Measurements from ENCODE around the gene DOK5.

The DOK5 gene

GRCh38 chr20:54576518-54576917, 101.1 kb downstream of the DOK5 start:
- Histone ChIP-seq H3K9me3 (replicated peaks in 1 of 2; ENCODE audit: control insufficient read depth in 2 of 2, insufficient read depth in 1 of 2, low read depth in 1 of 2, low read length in 2 of 2) (no peaks in the 10 kb centered on the region), H2BK12ac (ENCODE audit: low read length) (no peak overlapping the region), H3K4ac (ENCODE audit: low read length) (no peak overlapping the region), H2BK15ac (ENCODE audit: low read length) (no peak overlapping the region), H3K14ac (ENCODE audit: low read length) (no peak overlapping the region), H3K4me3 (ENCODE audit: low read length in 2 of 2) (no peak overlapping the region), H3K4me2 (ENCODE audit: insufficient read depth, low read length, poor library complexity, severe bottlenecking) (no peak overlapping the region), H3K27ac (replicated peaks; ENCODE audit: low read length) (no peak overlapping the region), H2AFZ (ENCODE audit: low read length) (no peak overlapping the region), H2BK120ac (ENCODE audit: low read depth, low read length) (no peak overlapping the region), H3K9ac (ENCODE audit: low read depth, low read length, poor library complexity) (no peak overlapping the region), H3K79me1 (ENCODE audit: low read depth, low read length) (peaks cover 2% of the 10 kb centered on the region), H2AK5ac (ENCODE audit: low read depth, low read length) (no peak overlapping the region), H4K8ac (ENCODE audit: low read depth, low read length) (no peak overlapping the region), H3K27me3 (ENCODE audit: control insufficient read depth in 3 of 3, insufficient read depth in 3 of 3, low read depth in 1 of 3, low read length in 3 of 3) (no peaks in the 10 kb centered on the region), H3K23ac (ENCODE audit: low read depth, low read length, poor library complexity) (no peak overlapping the region), H3K18ac (ENCODE audit: low read length) (no peak overlapping the region), H3K4me1 (ENCODE audit: control insufficient read depth in 2 of 2, insufficient read depth in 1 of 2, low read depth in 1 of 2, low read length in 2 of 2) (no peaks in the 10 kb centered on the region), H2BK5ac (ENCODE audit: low read length) (no peak overlapping the region), H3K36me3 (replicated peaks in 1 of 2; ENCODE audit: control insufficient read depth in 2 of 2, insufficient read depth in 2 of 2, low read length in 2 of 2) (no peaks in the 10 kb centered on the region), H4K91ac (ENCODE audit: low read depth, low read length, poor library complexity) (no peak overlapping the region)
- DNase-seq (ENCODE audit: low spot score): no peak
- WGBS, 2 donors (ENCODE audit: extremely low coverage in 2 of 2, insufficient read length in 2 of 2, insufficient replicate concordance in 1 of 2): no CpG with 5 or more reads among the region's 6 CpGs

DNA sequence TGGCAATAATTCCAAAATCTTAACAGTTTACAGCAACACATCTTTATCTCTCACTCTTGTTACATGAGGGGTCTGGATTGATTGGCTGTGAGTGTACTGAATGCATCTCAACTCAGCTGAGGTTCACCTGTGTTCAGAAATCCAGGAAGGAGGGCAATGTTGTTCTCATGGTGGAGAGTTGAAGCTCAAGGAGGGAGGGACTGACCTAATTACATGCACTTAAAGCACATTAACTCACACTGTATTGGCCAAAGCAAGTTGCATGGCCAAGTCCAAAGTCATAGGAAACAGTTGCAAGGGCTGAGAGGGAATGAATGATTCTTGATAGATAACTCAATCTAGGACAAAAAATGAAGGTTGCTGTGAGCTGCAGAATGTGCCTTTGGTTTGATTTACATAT, 102.2 kb downstream of the DOK5 start:
- no peak overlapping the region for H4K8ac ChIP-seq (ENCODE audit: low read depth, low read length)
- no peaks in the 10 kb centered on the region for H3K9me3 ChIP-seq (replicated peaks in 1 of 2; ENCODE audit: control insufficient read depth in 2 of 2, insufficient read depth in 1 of 2, low read depth in 1 of 2, low read length in 2 of 2)
- H2BK5ac ChIP-seq (ENCODE audit: low read length): no peak overlapping the region
- H3K4me3 ChIP-seq (ENCODE audit: low read length in 2 of 2): no peak overlapping the region
- no peak overlapping the region for H3K14ac ChIP-seq (ENCODE audit: low read length)
- H3K36me3 ChIP-seq (replicated peaks in 1 of 2; ENCODE audit: control insufficient read depth in 2 of 2, insufficient read depth in 2 of 2, low read length in 2 of 2): no peaks in the 10 kb centered on the region
- H2BK15ac ChIP-seq (ENCODE audit: low read length): no peak overlapping the region
- no peak overlapping the region for H3K27ac ChIP-seq (replicated peaks; ENCODE audit: low read length)
- no peak overlapping the region for H3K9ac ChIP-seq (ENCODE audit: low read depth, low read length, poor library complexity)
- no peaks in the 10 kb centered on the region for H3K27me3 ChIP-seq (ENCODE audit: control insufficient read depth in 3 of 3, insufficient read depth in 3 of 3, low read depth in 1 of 3, low read length in 3 of 3)
- H3K23ac ChIP-seq (ENCODE audit: low read depth, low read length, poor library complexity): no peak overlapping the region
- H3K18ac ChIP-seq (ENCODE audit: low read length): no peak overlapping the region
- H2BK12ac ChIP-seq (ENCODE audit: low read length): no peak overlapping the region
- H2AK5ac ChIP-seq (ENCODE audit: low read depth, low read length): no peak overlapping the region
- no peak overlapping the region for H2BK120ac ChIP-seq (ENCODE audit: low read depth, low read length)
- no peaks in the 10 kb centered on the region for H3K4me1 ChIP-seq (ENCODE audit: control insufficient read depth in 2 of 2, insufficient read depth in 1 of 2, low read depth in 1 of 2, low read length in 2 of 2)
- H3K4ac ChIP-seq (ENCODE audit: low read length): no peak overlapping the region
- no peaks in the 10 kb centered on the region for H3K79me1 ChIP-seq (ENCODE audit: low read depth, low read length)
- DNase-seq (ENCODE audit: low spot score): no peak
- no peak overlapping the region for H2AFZ ChIP-seq (ENCODE audit: low read length)
- H4K91ac ChIP-seq (ENCODE audit: low read depth, low read length, poor library complexity): no peak overlapping the region
- H3K4me2 ChIP-seq (ENCODE audit: insufficient read depth, low read length, poor library complexity, severe bottlenecking): no peak overlapping the region

GRCh38 chr20:54585217-54585616, 109.8 kb downstream of the DOK5 start:
- no peak overlapping the region for H3K4ac ChIP-seq (ENCODE audit: low read length)
- no peak overlapping the region for H2BK120ac ChIP-seq (ENCODE audit: low read depth, low read length)
- H3K23ac ChIP-seq (ENCODE audit: low read depth, low read length, poor library complexity): no peak overlapping the region
- no peak overlapping the region for H3K9ac ChIP-seq (ENCODE audit: low read depth, low read length, poor library complexity)
- no peak overlapping the region for H2AFZ ChIP-seq (ENCODE audit: low read length)
- H3K18ac ChIP-seq (ENCODE audit: low read length): no peak overlapping the region
- no peaks in the 10 kb centered on the region for H3K9me3 ChIP-seq (replicated peaks in 1 of 2; ENCODE audit: control insufficient read depth in 2 of 2, insufficient read depth in 1 of 2, low read depth in 1 of 2, low read length in 2 of 2)
- H3K4me1 ChIP-seq (ENCODE audit: control insufficient read depth in 2 of 2, insufficient read depth in 1 of 2, low read depth in 1 of 2, low read length in 2 of 2): no peaks in the 10 kb centered on the region
- no peak overlapping the region for H3K14ac ChIP-seq (ENCODE audit: low read length)
- H3K27ac ChIP-seq (replicated peaks; ENCODE audit: low read length): no peak overlapping the region
- WGBS, 2 donors (ENCODE audit: extremely low coverage in 2 of 2, insufficient read length in 2 of 2, insufficient replicate concordance in 1 of 2): no CpG with 5 or more reads among the region's 3 CpGs
- H2BK15ac ChIP-seq (ENCODE audit: low read length): no peak overlapping the region
- no peaks in the 10 kb centered on the region for H3K27me3 ChIP-seq (ENCODE audit: control insufficient read depth in 3 of 3, insufficient read depth in 3 of 3, low read depth in 1 of 3, low read length in 3 of 3)
- H4K91ac ChIP-seq (ENCODE audit: low read depth, low read length, poor library complexity): no peak overlapping the region
- no peaks in the 10 kb centered on the region for H3K36me3 ChIP-seq (replicated peaks in 1 of 2; ENCODE audit: control insufficient read depth in 2 of 2, insufficient read depth in 2 of 2, low read length in 2 of 2)
- H3K4me3 ChIP-seq (ENCODE audit: low read length in 2 of 2): no peak overlapping the region
- H2AK5ac ChIP-seq (ENCODE audit: low read depth, low read length): no peak overlapping the region
- H2BK5ac ChIP-seq (ENCODE audit: low read length): no peak overlapping the region
- no peak overlapping the region for H4K8ac ChIP-seq (ENCODE audit: low read depth, low read length)
- no peak overlapping the region for H2BK12ac ChIP-seq (ENCODE audit: low read length)
- no peak overlapping the region for H3K4me2 ChIP-seq (ENCODE audit: insufficient read depth, low read length, poor library complexity, severe bottlenecking)
- no peaks in the 10 kb centered on the region for H3K79me1 ChIP-seq (ENCODE audit: low read depth, low read length)
- DNase-seq (ENCODE audit: low spot score): no peak

DNA sequence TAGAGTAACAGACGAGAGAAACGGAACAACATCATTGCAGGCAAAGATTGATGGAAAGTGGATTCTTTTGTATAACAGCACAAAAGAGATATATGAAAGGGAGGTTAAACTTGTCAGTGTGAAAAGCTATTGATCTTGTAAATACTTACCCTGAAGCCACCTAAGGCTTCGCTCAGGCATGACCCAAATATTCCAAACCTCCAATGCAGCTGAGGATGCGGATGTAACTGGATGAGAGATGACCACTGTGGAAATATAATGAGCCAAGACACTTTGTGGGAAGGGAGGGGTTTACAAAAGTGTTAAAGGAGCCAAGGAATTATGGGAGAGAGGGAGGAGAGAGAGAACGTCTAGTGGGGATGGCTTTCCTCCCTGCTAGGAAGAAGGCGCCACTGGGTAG, 112.0 kb downstream of the DOK5 start:
- Histone ChIP-seq H3K4me1 (ENCODE audit: control insufficient read depth in 2 of 2, insufficient read depth in 1 of 2, low read depth in 1 of 2, low read length in 2 of 2) (no peaks in the 10 kb centered on the region), H3K4me3 (ENCODE audit: low read length in 2 of 2) (no peak overlapping the region), H2BK5ac (ENCODE audit: low read length) (no peak overlapping the region), H2AK5ac (ENCODE audit: low read depth, low read length) (no peak overlapping the region), H2BK15ac (ENCODE audit: low read length) (no peak overlapping the region), H3K18ac (ENCODE audit: low read length) (no peak overlapping the region), H2BK120ac (ENCODE audit: low read depth, low read length) (no peak overlapping the region), H3K9me3 (replicated peaks in 1 of 2; ENCODE audit: control insufficient read depth in 2 of 2, insufficient read depth in 1 of 2, low read depth in 1 of 2, low read length in 2 of 2) (no peaks in the 10 kb centered on the region), H3K4ac (ENCODE audit: low read length) (no peak overlapping the region), H3K27ac (replicated peaks; ENCODE audit: low read length) (no peak overlapping the region), H3K79me1 (ENCODE audit: low read depth, low read length) (no peaks in the 10 kb centered on the region), H2AFZ (ENCODE audit: low read length) (no peak overlapping the region), H4K8ac (ENCODE audit: low read depth, low read length) (no peak overlapping the region), H3K23ac (ENCODE audit: low read depth, low read length, poor library complexity) (no peak overlapping the region), H3K9ac (ENCODE audit: low read depth, low read length, poor library complexity) (no peak overlapping the region), H3K4me2 (ENCODE audit: insufficient read depth, low read length, poor library complexity, severe bottlenecking) (no peak overlapping the region), H4K91ac (ENCODE audit: low read depth, low read length, poor library complexity) (no peak overlapping the region), H2BK12ac (ENCODE audit: low read length) (no peak overlapping the region), H3K14ac (ENCODE audit: low read length) (no peak overlapping the region), H3K36me3 (replicated peaks in 1 of 2; ENCODE audit: control insufficient read depth in 2 of 2, insufficient read depth in 2 of 2, low read length in 2 of 2) (no peaks in the 10 kb centered on the region), H3K27me3 (ENCODE audit: control insufficient read depth in 3 of 3, insufficient read depth in 3 of 3, low read depth in 1 of 3, low read length in 3 of 3) (no peaks in the 10 kb centered on the region)
- no peak for DNase-seq (ENCODE audit: low spot score)
- no CpG with 5 or more reads among the region's 6 CpGs for WGBS, 2 donors (ENCODE audit: extremely low coverage in 2 of 2, insufficient read length in 2 of 2, insufficient replicate concordance in 1 of 2)

All from neuronal stem cell (in vitro differentiated cells).